SKM-1 (cell line): ENCODE results near the gene KCNJ6.

Source experiments
- DNase-seq: peaks from one replicate; lab custom pipeline; 2025; ENCODE audit not compliant: unreplicated experiment; lab: John Stamatoyannopoulos, UW

KCNJ6 gene

GRCh38 chr21:37866027-37866426 lies 50.2 kb downstream of the KCNJ6 start:
- peak; percentile 94 for DNase-seq

GRCh38 chr21:37865156-37865555 lies 51.1 kb downstream of the KCNJ6 start:
- no peak for DNase-seq

DNA sequence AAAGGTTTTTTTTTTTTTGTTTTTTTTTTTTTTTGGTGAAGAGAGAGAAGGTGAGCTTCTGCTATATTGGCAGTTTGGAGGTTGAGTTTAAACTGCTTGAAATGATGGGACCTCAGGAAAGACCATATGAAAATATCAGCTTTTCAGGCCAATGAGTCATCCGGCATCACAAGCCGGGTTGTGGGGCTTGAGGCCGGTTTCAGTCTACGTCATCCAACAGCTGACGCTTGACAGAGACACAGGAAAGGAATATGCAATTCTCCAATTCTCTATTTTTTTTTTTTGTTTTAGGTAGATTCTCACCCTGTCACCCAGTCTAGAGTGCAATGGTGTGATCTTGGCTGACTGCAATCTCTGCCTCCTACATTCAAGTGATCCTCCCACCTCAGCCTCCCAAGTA lies 52.4 kb downstream of the KCNJ6 start:
- DNase-seq = no peak

- DNase-seq = peak; percentile 59
Observed at GRCh38 chr21:37862536-37862935, 53.7 kb downstream of the KCNJ6 start.

- DNase-seq = no peak
Observed at GRCh38 chr21:37861561-37861960, 54.7 kb downstream of the KCNJ6 start.

DNA sequence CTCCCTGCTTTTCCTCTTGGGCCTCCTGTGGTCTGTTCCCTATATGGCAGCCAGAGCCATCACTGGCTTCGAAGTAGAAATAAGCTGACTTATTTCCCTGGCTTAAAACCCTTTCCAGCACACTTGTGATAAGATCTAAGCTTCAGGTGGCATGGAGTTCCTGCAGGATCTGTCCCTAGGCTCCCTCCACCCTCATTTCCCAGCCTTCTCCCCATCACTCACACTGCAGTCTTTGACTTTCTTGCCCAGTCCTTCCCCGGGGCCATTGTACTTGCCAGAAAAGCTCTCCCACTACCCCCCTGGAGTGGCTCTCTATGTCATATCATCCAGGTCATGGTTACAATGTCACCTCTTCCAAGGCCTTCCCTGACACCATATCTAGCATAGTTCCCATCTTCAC lies 55.8 kb downstream of the KCNJ6 start:
- DNase-seq = no peak

DNA sequence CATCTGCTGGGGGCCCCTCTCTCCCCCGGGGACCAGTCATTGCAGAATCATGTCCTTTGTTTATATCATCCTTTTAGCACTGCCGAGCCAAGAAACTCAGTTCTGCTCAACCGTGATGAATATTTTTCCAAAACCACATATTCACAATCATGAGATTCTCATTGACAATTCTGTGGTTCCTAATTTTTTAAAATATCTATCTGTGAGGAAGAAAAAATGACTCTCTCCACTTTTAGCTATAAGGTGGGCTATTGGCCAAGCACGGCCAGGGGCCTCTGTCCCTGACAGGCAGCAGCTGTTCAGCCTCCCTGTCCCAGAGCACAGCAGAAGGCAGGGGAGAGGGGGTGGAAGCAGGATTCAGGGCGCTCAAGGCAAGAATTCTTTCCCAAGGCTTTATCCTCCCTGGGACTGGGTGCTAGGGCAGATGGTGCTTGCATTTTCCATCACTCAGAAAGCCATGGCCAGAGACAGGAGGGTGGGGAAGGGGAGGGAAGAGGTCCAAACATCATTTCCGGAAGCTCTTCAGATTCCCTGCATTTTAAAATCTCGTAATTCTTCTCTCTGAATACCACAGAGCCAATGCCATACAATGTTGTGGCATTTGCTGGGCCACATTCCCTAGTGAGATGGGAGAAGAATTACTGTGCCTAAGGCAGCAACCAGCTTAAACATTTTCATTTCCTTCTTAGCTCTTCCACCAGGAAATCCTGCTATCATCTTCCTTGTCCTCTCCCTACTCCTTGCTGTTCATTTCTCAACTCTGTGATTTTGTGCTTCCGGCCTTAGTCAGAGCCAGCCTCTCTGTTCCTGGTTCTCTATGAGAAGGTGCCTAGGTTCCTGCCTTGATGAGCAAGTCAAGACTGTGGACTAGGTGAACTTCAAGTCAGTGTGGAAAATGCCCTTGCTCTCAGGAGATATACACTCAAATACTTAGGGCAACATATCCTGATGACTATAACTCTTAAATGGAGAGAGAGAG lies 60.3 kb downstream of the KCNJ6 start:
- DNase-seq = no peak

GRCh38 chr21:37855271-37855646 lies 61.0 kb downstream of the KCNJ6 start:
- no peak for DNase-seq

GRCh38 chr21:37849506-37850102 lies 66.7 kb downstream of the KCNJ6 start:
- no peak for DNase-seq

- DNase-seq = no peak
Observed at GRCh38 chr21:37848721-37849490, 67.4 kb downstream of the KCNJ6 start.

GRCh38 chr21:37845535-37845934 lies 70.7 kb downstream of the KCNJ6 start:
- DNase-seq = no peak

DNA sequence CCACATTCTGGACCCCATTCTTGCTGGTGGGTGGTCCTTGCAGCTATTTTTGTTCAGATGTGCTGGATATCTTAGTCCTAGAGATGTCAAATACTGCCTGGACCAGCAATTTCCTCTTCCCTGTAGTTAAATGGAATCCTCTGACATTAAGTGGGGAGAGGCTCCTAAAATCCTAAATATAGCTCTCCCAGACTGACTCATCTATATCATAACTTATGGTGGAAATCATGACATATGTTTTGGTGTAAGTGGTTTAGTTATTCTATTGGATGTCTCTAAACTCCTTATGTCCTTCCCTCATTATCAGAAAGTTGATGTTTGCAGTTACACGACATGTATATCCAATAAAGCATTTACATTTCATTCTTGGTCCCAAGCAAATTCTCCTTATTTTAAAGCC lies 73.1 kb downstream of the KCNJ6 start:
- DNase-seq = no peak

DNA sequence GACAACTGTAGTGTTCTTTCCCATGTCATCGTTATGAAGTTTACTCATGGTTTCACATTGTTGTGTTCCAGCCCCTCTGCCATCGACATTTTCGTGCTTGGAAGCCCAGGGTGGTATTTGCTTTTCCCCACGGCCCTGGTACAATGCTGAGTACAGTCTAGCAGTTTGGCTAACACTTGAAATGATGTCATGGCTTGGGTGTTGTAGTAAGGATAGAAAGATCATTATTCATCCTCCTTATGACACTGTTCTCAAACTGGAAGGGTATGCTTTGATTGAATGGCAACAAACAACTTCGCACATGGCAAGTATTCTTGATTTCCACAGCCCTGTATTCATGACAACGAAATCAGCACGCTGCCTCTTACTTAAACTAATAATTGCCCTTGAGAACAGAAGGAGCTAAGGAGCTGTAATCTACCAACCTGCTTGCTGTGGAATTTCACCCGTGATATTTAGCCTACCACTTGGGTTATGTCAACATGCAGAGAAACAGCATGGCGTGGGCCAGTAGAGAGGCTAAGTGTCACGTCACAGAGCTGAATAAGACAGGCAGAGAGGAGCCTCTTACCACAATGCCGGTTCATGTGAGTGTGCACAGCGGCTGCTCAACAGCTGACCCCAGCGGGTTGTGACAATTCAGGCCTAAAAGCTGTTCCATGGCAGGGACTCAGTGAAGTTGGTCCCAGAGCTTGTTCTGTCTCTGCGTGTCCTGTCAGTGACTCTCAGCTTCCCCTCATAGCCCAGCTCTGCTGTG lies 73.9 kb downstream of the KCNJ6 start:
- DNase-seq = no peak

- DNase-seq = no peak
Observed at GRCh38 chr21:37837381-37837780, 78.9 kb downstream of the KCNJ6 start.

DNA sequence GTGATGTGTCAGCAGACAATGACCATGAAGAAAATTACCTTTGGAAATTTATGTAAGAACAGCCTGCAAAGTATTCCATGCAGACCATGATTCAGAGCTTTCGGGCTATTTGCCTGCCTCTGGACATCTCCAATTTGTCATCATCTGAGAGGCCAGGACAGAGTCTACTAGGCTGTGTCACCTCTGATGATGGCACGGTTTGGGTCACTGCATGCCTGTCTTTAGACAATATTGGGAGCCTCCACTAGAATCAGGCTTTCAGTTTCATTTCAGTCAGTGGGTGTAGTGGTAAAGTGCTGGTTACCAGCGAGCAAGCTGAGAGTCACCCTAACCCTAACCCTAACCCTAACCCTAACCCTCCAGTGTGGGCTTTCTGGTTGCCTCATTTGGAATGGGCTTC lies 80.8 kb downstream of the KCNJ6 start:
- no peak for DNase-seq

- no peak for DNase-seq
Observed at GRCh38 chr21:37833301-37833700, 83.0 kb downstream of the KCNJ6 start.

GRCh38 chr21:37829447-37829846 lies 86.8 kb downstream of the KCNJ6 start:
- peak; percentile 26 for DNase-seq

- DNase-seq = no peak
Observed at GRCh38 chr21:37828991-37829390, 87.3 kb downstream of the KCNJ6 start.

GRCh38 chr21:37828556-37828955 lies 87.7 kb downstream of the KCNJ6 start:
- no peak for DNase-seq

DNA sequence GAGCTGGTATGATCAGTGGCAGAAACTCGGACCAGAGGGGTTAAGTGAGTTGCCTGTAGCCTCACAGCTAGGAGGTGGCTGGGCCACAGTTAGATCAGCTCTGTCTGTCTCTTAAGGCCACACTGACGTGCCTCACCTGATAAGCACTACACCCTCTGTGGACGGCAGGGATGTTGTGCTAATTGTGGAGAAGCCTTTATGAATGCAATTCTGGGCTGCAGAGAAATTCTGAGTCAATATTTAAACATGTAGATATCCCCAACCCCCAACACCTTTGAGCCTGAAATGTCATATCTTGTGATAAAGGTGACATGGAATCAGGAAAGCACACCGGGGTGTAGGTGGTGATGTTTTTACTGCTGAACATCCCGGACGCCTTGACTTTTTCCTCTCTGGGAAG lies 88.3 kb downstream of the KCNJ6 start:
- no peak for DNase-seq
